Hepatocyte (in vitro differentiated cells): ENCODE measurements around the gene PAGE2B. TPM values are rescaled to one million over a fixed set of nuclear protein-coding genes. Genes with fewer than 3 reads are reported as not detected.

ENCODE experiments used
- DNase-seq: peaks from one replicate; pipeline ENCODE4 v3.0.0-alpha.2; 2016; ENCODE audit warnings: low spot score
- H2AFZ ChIP-seq: fragments of 200-600 bp; sonication (generic); 2 replicates; pipeline ENCODE4 v1.6.0; 2016; ENCODE audit warnings: antibody characterized with exemption, mild to moderate bottlenecking
- H3K27ac ChIP-seq: fragments of 200-600 bp; sonication (generic); 2 replicates; pipeline ENCODE4 v1.5.1; 2016; ENCODE audit warnings: mild to moderate bottlenecking
- H3K27me3 ChIP-seq: fragments of 200-600 bp; sonication (generic); 2 replicates; pipeline ENCODE4 v1.6.1; 2016
- H3K36me3 ChIP-seq: fragments of 200-600 bp; sonication (generic); replicated peaks from 2 replicates; pipeline ENCODE4 v1.5.1; 2016; ENCODE audit warnings: low read depth; ENCODE audit not compliant: insufficient read depth
- H3K4me1 ChIP-seq: fragments of 200-600 bp; sonication (generic); 2 replicates; pipeline ENCODE4 v1.5.1; 2016; ENCODE audit warnings: mild to moderate bottlenecking, moderate library complexity; ENCODE audit not compliant: insufficient read depth
- H3K4me2 ChIP-seq: fragments of 200-600 bp; sonication (generic); 2 replicates; pipeline ENCODE4 v1.6.0; 2016
- H3K4me3 ChIP-seq: fragments of 200-600 bp; sonication (generic); 2 replicates; pipeline ENCODE4 v1.5.1; 2016; ENCODE audit warnings: mild to moderate bottlenecking
- H3K79me2 ChIP-seq: fragments of 200-600 bp; sonication (generic); 2 replicates; pipeline ENCODE4 v1.6.0; 2017; ENCODE audit warnings: mild to moderate bottlenecking
- H3K9me2 ChIP-seq: fragments of 200-600 bp; sonication (generic); replicated peaks from 2 replicates; pipeline ENCODE4 v1.6.0; 2017; ENCODE audit warnings: mild to moderate bottlenecking; ENCODE audit not compliant: insufficient read depth
- H3K9me3 ChIP-seq: fragments of 200-600 bp; sonication (generic); 2 replicates; pipeline ENCODE4 v1.5.1; 2016; ENCODE audit warnings: low read depth, mild to moderate bottlenecking
- H4K20me1 ChIP-seq: fragments of 200-600 bp; sonication (generic); 2 replicates; pipeline ENCODE4 v1.6.0; 2016; ENCODE audit warnings: mild to moderate bottlenecking; ENCODE audit not compliant: insufficient read depth, poor library complexity, severe bottlenecking
- EZH2 ChIP-seq: fragments of 200-600 bp; sonication (generic); IDR thresholded peaks from 2 replicates; pipeline ENCODE4 v1.6.1; 2016; ENCODE audit warnings: antibody characterized with exemption, mild to moderate bottlenecking, borderline replicate concordance
- EZH2phosphoT487 ChIP-seq: fragments of 200-600 bp; sonication (generic); IDR thresholded peaks from one replicate; pipeline ENCODE4 v1.6.1; 2018; ENCODE audit warnings: antibody characterized with exemption, mild to moderate bottlenecking, low read depth, moderate library complexity; ENCODE audit not compliant: unreplicated experiment, severe bottlenecking
- WGBS: methylation state at CpG from one replicate; pipeline ENCODE4 v1.1.6; 2016; ENCODE audit warnings: low lambda C conversion rate; ENCODE audit errors: missing lambda C conversion rate; 5-methylcytosine and 5-hydroxymethylcytosine counted together
- polyA plus RNA-seq: library from polyadenylated mRNA; unstranded; fragments of >200 nt; fragmentation: Nextera tagmentation; extraction: Ambion mirVana; gene quantifications from 2 replicates; pipeline ENCODE4 v1.2.1, GENCODE V29; 2016
- total RNA-seq: library from RNA; depleted of rRNA; stranded (reverse); fragments of >200 nt; gene quantifications from 2 replicates; pipeline ENCODE4 v1.2.3, GENCODE V29; 2014
- TF ChIP-seq, protein P1 (sequence below): fragments of 200-600 bp; sonication (generic); IDR thresholded peaks from 2 replicates; pipeline ENCODE4 v1.5.1; 2016; ENCODE audit warnings: antibody characterized with exemption, mild to moderate bottlenecking; ENCODE audit not compliant: poor library complexity

Gene PAGE2B
- total and polyA plus RNA-seq, 2 experiments from 2014 or later: 0.45 TPM; not detected in 1

DNA sequence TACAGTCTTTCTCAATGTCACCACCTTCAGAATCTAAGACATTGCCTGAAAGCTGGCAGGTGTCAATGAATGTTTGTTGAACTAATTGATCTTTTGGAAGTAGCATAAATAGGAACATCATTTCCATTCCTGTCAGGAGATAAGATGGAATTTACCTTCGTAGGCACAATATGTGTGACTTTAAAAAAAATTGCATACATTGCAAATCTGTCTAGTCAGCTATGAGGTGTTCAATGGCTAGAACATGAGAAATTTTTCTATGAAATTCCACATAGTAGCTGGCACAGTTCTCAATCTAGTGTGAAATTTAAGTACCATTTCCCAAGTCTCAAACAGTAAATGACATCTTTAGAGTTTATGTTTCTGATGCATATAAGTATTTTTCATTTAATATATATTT, 24.3 kb downstream of the PAGE2B start:
- no peak overlapping the region for H3K4me3 ChIP-seq
- no peak for DNase-seq
- H3K27ac ChIP-seq: no peak overlapping the region
- H3K79me2 ChIP-seq: no peaks in the 10 kb centered on the region
- H3K27me3 ChIP-seq: no peaks in the 10 kb centered on the region
- H2AFZ ChIP-seq: no peak overlapping the region
- no peaks in the 10 kb centered on the region for H3K4me1 ChIP-seq
- no peaks in the 10 kb centered on the region for H4K20me1 ChIP-seq
- H3K9me2 ChIP-seq: no peaks in the 10 kb centered on the region
- no peaks in the 10 kb centered on the region for H3K36me3 ChIP-seq
- WGBS: 62% methylated on average over 1 of the region's 1 CpG
- TF ChIP-seq, protein P1, sequence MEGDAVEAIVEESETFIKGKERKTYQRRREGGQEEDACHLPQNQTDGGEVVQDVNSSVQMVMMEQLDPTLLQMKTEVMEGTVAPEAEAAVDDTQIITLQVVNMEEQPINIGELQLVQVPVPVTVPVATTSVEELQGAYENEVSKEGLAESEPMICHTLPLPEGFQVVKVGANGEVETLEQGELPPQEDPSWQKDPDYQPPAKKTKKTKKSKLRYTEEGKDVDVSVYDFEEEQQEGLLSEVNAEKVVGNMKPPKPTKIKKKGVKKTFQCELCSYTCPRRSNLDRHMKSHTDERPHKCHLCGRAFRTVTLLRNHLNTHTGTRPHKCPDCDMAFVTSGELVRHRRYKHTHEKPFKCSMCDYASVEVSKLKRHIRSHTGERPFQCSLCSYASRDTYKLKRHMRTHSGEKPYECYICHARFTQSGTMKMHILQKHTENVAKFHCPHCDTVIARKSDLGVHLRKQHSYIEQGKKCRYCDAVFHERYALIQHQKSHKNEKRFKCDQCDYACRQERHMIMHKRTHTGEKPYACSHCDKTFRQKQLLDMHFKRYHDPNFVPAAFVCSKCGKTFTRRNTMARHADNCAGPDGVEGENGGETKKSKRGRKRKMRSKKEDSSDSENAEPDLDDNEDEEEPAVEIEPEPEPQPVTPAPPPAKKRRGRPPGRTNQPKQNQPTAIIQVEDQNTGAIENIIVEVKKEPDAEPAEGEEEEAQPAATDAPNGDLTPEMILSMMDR: no peak
- TF ChIP-seq EZH2phosphoT487 (no peak), EZH2 (no peak)
- no peak overlapping the region for H3K4me2 ChIP-seq
- H3K9me3 ChIP-seq: no peaks in the 10 kb centered on the region

GRCh38 chrX:55102754-55103153, 27.9 kb downstream of the PAGE2B start:
- Histone ChIP-seq H3K27ac (no peak overlapping the region), H4K20me1 (no peaks in the 10 kb centered on the region), H3K36me3 (no peaks in the 10 kb centered on the region), H3K9me3 (no peaks in the 10 kb centered on the region), H2AFZ (no peak overlapping the region), H3K9me2 (no peaks in the 10 kb centered on the region), H3K27me3 (no peaks in the 10 kb centered on the region), H3K4me1 (no peaks in the 10 kb centered on the region), H3K79me2 (no peaks in the 10 kb centered on the region), H3K4me2 (no peak overlapping the region), H3K4me3 (no peak overlapping the region)
- no peak for DNase-seq
- 43% methylated on average over 3 of the region's 3 CpGs for WGBS
- TF ChIP-seq EZH2 (no peak), EZH2phosphoT487 (no peak)
- TF ChIP-seq, protein P1: no peak

- H3K27ac ChIP-seq: no peak overlapping the region
- no peaks in the 10 kb centered on the region for H3K27me3 ChIP-seq
- no peaks in the 10 kb centered on the region for H3K4me1 ChIP-seq
- no peaks in the 10 kb centered on the region for H3K9me3 ChIP-seq
- H3K9me2 ChIP-seq: no peaks in the 10 kb centered on the region
- no peaks in the 10 kb centered on the region for H3K79me2 ChIP-seq
- no peak overlapping the region for H2AFZ ChIP-seq
- no peaks in the 10 kb centered on the region for H4K20me1 ChIP-seq
- no peak overlapping the region for H3K4me2 ChIP-seq
- no peaks in the 10 kb centered on the region for H3K36me3 ChIP-seq
- TF ChIP-seq EZH2 (no peak), EZH2phosphoT487 (no peak)
- TF ChIP-seq, protein P1: no peak
- no peak for DNase-seq
- no peak overlapping the region for H3K4me3 ChIP-seq
Measured at GRCh38 chrX:55107262-55107661, 32.4 kb downstream of the PAGE2B start.

- H4K20me1 ChIP-seq: no peaks in the 10 kb centered on the region
- H3K4me3 ChIP-seq: no peak overlapping the region
- H3K79me2 ChIP-seq: no peaks in the 10 kb centered on the region
- H3K36me3 ChIP-seq: no peaks in the 10 kb centered on the region
- H3K9me3 ChIP-seq: no peaks in the 10 kb centered on the region
- H3K9me2 ChIP-seq: no peaks in the 10 kb centered on the region
- TF ChIP-seq EZH2phosphoT487 (no peak), EZH2 (no peak)
- TF ChIP-seq, protein P1: no peak
- no peaks in the 10 kb centered on the region for H3K27me3 ChIP-seq
- WGBS: 53% methylated on average over 2 of the region's 2 CpGs
- H3K27ac ChIP-seq: no peak overlapping the region
- no peak overlapping the region for H2AFZ ChIP-seq
- no peaks in the 10 kb centered on the region for H3K4me1 ChIP-seq
- no peak for DNase-seq
- H3K4me2 ChIP-seq: no peak overlapping the region
Measured at GRCh38 chrX:55107911-55108310, 33.1 kb downstream of the PAGE2B start.
